Transverse colon (tissue), 4 donors: ENCODE data around the gene SYT17. TPM values are rescaled to one million over a fixed set of nuclear protein-coding genes. Genes with fewer than 3 reads are reported as not detected.

Experiments used
- DNase-seq: peaks from one replicate; pipeline ENCODE4 v3.0.0-alpha.2; 2019
- H3K27ac ChIP-seq, 4 donors: fragments of 200-600 bp; sonication (generic); 2 replicates each; pipeline ENCODE4 v1.5.1; 2016 to 2018; ENCODE audit warnings: inconsistent platforms in 4 of 4
- H3K27me3 ChIP-seq: fragments of 200-600 bp; sonication (generic); 2 replicates; pipeline ENCODE4 v1.5.1; 2017; ENCODE audit warnings: inconsistent platforms
- H3K36me3 ChIP-seq, 4 donors: fragments of 200-600 bp; sonication (generic); 2 replicates each; pipeline ENCODE4 v1.5.1; 2017 to 2019; ENCODE audit warnings: inconsistent platforms in 4 of 4
- H3K4me1 ChIP-seq, 4 donors: fragments of 200-600 bp; sonication (generic); 2 replicates each; pipeline ENCODE4 v1.5.1; 2017 to 2020; ENCODE audit warnings: inconsistent platforms in 4 of 4
- H3K4me3 ChIP-seq, 4 donors: fragments of 200-600 bp; sonication (generic); 1 replicate in 1 of 4; 2 replicates in 3 of 4; pipeline versions ENCODE4 v1.5.1 to v1.6.1; 2017 to 2019; ENCODE audit warnings: inconsistent platforms in 4 of 4
- H3K9me3 ChIP-seq, 2 donors: fragments of 200-600 bp; sonication (generic); 2 replicates each; pipeline ENCODE4 v1.5.1; 2017 to 2019; ENCODE audit warnings: inconsistent platforms in 2 of 2
- CTCF ChIP-seq, 5 experiments: fragments of 200-600 bp in 3 of 5; fragments of 450-650 bp in 2 of 5; sonication (generic) in 3 of 5; IDR thresholded peaks; 1 replicate in 2 of 5; 2 replicates in 3 of 5; pipeline ENCODE4 v1.5.1; 2016 to 2017; ENCODE audit warnings: antibody characterized with exemption in 5 of 5, inconsistent platforms in 3 of 5, mild to moderate bottlenecking in 2 of 5, moderate library complexity in 1 of 5
- EP300 ChIP-seq: sonication (generic); formaldehyde crosslinking; IDR thresholded peaks from one replicate; pipeline ENCODE4 v1.6.1; 2017; ENCODE audit warnings: antibody characterized with exemption, low read depth
- POLR2A ChIP-seq: fragments of 450-650 bp; IDR thresholded peaks from one replicate; pipeline ENCODE4 v1.6.1; 2016; ENCODE audit warnings: antibody characterized with exemption, mild to moderate bottlenecking, moderate library complexity
- POLR2AphosphoS5 ChIP-seq, 3 donors: sonication (generic); formaldehyde crosslinking; IDR thresholded peaks; one replicate each; pipeline ENCODE4 v1.6.1; 2016; ENCODE audit warnings: antibody characterized with exemption in 3 of 3
- WGBS, 2 donors: methylation state at CpG; one replicate each; pipeline ENCODE4 v1.1.5; 2018; ENCODE audit warnings: low coverage in 1 of 2; 5-methylcytosine and 5-hydroxymethylcytosine counted together
- in situ Hi-C, 4 donors: fragments of 200-750 bp; cut with MboI; loops; one replicate each; pipeline versions ENCODE4 v1.15.0 to v1.15.1; 2017; ENCODE audit warnings: low sequenced_read_pairs in 3 of 4, low pct_ligation_motif_present in 1 of 4, low pct_unique_long_range_greater_than_20kb in 1 of 4
- intact Hi-C: fragments of 100-400 bp; cut with DNase I; formaldehyde crosslinking; loops from one replicate; pipeline ENCODE4 v1.15.1; 2023; ENCODE audit warnings: low total_unique reads
- total RNA-seq, 4 donors: library from RNA; depleted of rRNA; stranded (reverse); fragments of >200 nt; gene quantifications; one replicate each; pipeline ENCODE4 v1.1.0, GENCODE V29; 2016

Gene SYT17
- total RNA-seq, 4 donors from 2014 or later, result 9.1 to 51.7 (median 19.1) TPM

GRCh38 chr16:19232988-19233387, 64.9 kb downstream of the SYT17 start:
- no peak for DNase-seq
- TF ChIP-seq CTCF (IDR thresholded peaks at IDR 0.05), result no peak
- no peak for TF ChIP-seq POLR2A
- no peak for TF ChIP-seq POLR2AphosphoS5 (IDR thresholded peaks at IDR 0.05)
- TF ChIP-seq EP300, result no peak
- Histone ChIP-seq H3K9me3 (peaks cover 3 to 7% of the 10 kb centered on the region in 2 donors), H3K27me3 (no peaks in the 10 kb centered on the region), H3K27ac (no peak overlapping the region), H3K36me3 (no peaks in the 10 kb centered on the region), H3K4me1 (peaks cover 0 to 5% (median 0%) of the 10 kb centered on the region in 4 donors), H3K4me3 (no peak overlapping the region)
- WGBS, 2 donors, result 81% methylated on average over 5 of the region's 5 CpGs; no CpG with 5 or more reads in 1 of the 2 donors
- in situ Hi-C loops (no loop called here), intact Hi-C loops (no loop called here)

- Histone ChIP-seq H3K36me3 (no peaks in the 10 kb centered on the region), H3K27ac (peak overlapping the region in 2 of 4 donors; percentile 63 to 67), H3K27me3 (no peaks in the 10 kb centered on the region), H3K4me3 (no peak overlapping the region), H3K4me1 (peaks cover 0 to 5% (median 0%) of the 10 kb centered on the region in 4 donors), H3K9me3 (peaks cover 3 to 7% of the 10 kb centered on the region in 2 donors)
- TF ChIP-seq CTCF (IDR thresholded peaks at IDR 0.05), result no peak
- TF ChIP-seq POLR2AphosphoS5 (IDR thresholded peaks at IDR 0.05), result no peak
- TF ChIP-seq EP300, result no peak
- no peak for TF ChIP-seq POLR2A
- DNase-seq, result no peak
- WGBS, 2 donors, result 76 to 84% methylated on average over 4 of the region's 4 CpGs
- in situ Hi-C loops, result no loop called here
- intact Hi-C loops, result no loop called here
These were observed 67.4 kb downstream of the SYT17 start for GRCh38 chr16:19235478-19235877.

GRCh38 chr16:19235886-19236285, 67.8 kb downstream of the SYT17 start:
- Histone ChIP-seq H3K27me3 (no peaks in the 10 kb centered on the region), H3K9me3 (peaks cover 3 to 7% of the 10 kb centered on the region in 2 donors), H3K36me3 (no peaks in the 10 kb centered on the region), H3K27ac (peak overlapping the region in 3 of 4 donors; percentile 38 to 67 (median 63)), H3K4me1 (peaks cover 0 to 5% (median 0%) of the 10 kb centered on the region in 4 donors), H3K4me3 (no peak overlapping the region)
- DNase-seq, result no peak
- no peak for TF ChIP-seq EP300
- no peak for TF ChIP-seq CTCF (IDR thresholded peaks at IDR 0.05)
- no peak for TF ChIP-seq POLR2AphosphoS5 (IDR thresholded peaks at IDR 0.05)
- TF ChIP-seq POLR2A, result no peak
- intact Hi-C loops (no loop called here), in situ Hi-C loops (no loop called here)
- 95% methylated on average over 4 of the region's 4 CpGs for WGBS, 2 donors

- peak; percentile 51 for DNase-seq
- peaks cover 3 to 7% of the 10 kb centered on the region in 2 donors for H3K9me3 ChIP-seq
- H3K36me3 ChIP-seq, result no peaks in the 10 kb centered on the region
- H3K4me1 ChIP-seq, result peaks cover 0 to 5% (median 0%) of the 10 kb centered on the region in 4 donors
- no peak overlapping the region for H3K4me3 ChIP-seq
- WGBS, 2 donors, result 68 to 100% methylated on average over 1 to 4 of the region's 4 CpGs
- in situ Hi-C loops (no loop called here), intact Hi-C loops (no loop called here)
- H3K27ac ChIP-seq, result peak overlapping the region; percentile 14 to 67 (median 53)
- TF ChIP-seq CTCF (IDR thresholded peaks at IDR 0.05) (no peak), POLR2AphosphoS5 (IDR thresholded peaks at IDR 0.05) (peak in 2 of 3 donors; percentile 29 to 37), EP300 (no peak), POLR2A (no peak)
- H3K27me3 ChIP-seq, result no peaks in the 10 kb centered on the region
These were observed 68.6 kb downstream of the SYT17 start for GRCh38 chr16:19236561-19237209.
